Stimulated activated CD4-positive, alpha-beta T cell treated with anti-CD3 and anti-CD28 coated beads, Interleukin-1b, Interleukin-23, amount 100 ng/mL, for 24 hours (primary cell): Measurements from ENCODE around the gene BDKRB2.

Experiments used
- DNase-seq, 4 experiments: peaks; one replicate each; pipeline ENCODE4 v3.0.0-alpha.2; 2020; ENCODE audit warnings: low read depth in 4 of 4, low spot score in 1 of 4

BDKRB2 gene

GRCh38 chr14:96197969-96198368 lies 6.7 kb upstream of the BDKRB2 start:
- DNase-seq = no peak

DNA sequence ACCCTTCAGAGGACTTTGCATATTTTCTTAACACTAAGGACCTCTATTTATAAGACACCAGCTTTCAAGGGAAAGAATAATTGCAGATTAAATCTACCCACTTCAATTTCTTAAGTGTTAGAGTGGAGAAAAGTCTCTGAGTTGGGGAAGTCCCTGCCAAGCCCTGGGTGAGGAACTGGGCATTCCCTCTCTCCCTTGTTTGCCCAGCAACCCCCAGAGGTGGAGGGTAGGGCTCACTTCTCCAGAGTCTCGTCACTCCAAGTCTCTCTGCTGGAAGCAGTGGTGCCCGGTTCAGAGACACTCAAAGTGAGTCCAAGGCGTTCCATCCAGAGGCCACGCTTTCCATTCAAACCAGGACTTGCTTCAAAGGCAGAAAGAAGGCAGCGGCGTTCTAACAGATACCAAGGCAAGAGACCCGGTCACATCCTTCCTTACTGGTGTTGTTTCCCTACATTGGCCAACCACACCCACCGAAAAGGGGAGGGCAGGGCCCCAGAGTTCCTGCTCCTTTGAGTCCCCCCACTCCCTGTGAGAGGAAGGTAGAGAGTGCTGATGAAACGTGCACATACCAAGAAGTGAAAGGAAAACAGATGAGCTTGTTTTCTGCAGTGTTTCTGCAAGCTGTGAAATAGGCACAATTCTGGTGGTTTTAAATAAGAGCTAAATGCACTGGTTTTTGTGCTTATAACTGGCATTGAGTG lies 6.1 kb upstream of the BDKRB2 start:
- no peak for DNase-seq

DNA sequence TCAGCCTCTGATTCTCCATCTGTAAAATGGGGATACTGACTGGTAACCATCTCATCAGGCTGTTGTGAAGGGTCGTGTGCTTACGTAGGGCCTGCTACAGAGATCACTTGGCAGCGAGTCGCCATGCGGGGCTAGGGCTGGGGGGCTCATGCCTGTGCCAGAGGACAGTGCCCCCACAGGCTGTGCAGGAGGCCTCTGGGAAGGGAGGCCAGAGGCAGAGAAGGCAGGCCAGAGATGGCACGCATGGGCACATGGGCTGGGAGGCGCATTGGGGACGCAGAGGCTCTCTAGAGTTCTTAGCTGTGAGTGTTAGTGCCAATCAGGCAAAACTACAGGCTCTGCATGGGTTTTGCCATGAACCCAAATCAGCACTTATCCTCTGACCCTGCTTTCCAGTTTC lies 3.5 kb upstream of the BDKRB2 start:
- DNase-seq = no peak

- no peak for DNase-seq
Observed at GRCh38 chr14:96201965-96202364, 2.7 kb upstream of the BDKRB2 start.

- no peak for DNase-seq
Observed at GRCh38 chr14:96202441-96203094, 2.1 kb upstream of the BDKRB2 start.

- DNase-seq = no peak
Observed at GRCh38 chr14:96203116-96203515, 1.5 kb upstream of the BDKRB2 start.

GRCh38 chr14:96203635-96204034 lies 1.0 kb upstream of the BDKRB2 start:
- no peak for DNase-seq

DNA sequence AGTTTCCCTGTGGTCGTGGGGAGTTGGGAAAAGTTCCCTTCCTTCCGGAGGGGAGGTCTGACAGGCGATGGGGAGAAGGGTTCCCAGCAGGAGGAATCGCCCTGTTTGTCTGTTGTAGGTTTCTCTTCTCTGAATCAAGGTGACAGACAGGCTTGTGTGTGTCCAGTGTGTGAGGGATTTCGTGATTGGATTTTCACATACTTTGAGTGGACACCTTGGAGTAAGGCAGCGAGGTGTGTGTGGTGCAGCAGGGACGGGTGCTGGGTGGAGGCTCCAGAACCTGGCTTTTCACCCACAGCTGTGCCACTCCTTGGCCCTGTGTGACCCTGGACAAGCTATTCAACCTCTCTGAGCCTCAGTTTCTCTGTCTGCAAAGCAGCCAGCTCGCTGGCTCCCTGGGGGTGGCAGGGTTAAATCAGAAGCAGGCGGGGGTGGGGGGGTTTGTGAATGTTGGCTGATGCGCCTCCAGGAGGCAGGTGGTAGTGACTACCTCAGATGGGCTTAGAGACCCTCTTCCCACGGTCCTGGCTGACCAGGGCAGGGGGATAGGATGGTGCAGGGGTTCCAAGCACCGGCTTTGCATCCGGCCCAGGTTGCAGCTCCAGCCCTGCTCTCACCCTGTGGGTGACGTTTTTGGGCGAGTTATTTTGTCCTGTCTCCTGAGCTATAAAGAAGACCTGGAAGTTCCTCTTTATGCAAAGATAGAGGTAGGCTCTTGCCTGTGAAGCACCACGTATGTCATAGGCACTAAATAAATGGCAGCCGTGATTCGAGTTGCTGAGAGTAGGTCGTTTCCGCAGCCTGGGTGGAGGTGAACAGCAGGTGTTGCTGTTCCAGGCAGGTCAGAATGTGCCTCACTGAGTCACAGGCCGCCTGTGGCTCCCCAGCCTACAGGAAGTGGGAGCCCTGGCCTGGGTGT lies 679 bp downstream of the BDKRB2 start:
- DNase-seq = no peak

DNA sequence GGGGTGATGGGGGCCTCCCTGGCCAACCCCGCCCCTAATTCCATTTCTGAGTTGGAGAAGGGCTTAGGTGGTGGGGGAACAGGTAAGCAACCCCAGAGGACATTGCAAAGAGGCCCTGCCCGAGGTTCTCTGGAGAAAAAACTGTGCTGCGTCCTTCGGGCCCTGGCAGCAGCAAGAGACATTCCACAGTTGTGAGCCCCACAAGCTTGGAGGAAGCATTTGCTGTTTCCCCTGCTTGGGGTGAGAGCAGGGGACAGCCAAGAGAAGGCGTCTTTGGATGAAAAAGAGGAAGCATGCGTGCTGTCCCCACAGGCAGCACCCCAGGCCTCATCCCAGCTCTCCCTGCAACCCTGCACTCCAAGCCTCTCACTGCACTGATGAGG lies 1.3 kb downstream of the BDKRB2 start:
- DNase-seq = no peak

GRCh38 chr14:96206461-96206860 lies 1.8 kb downstream of the BDKRB2 start:
- no peak for DNase-seq

DNA sequence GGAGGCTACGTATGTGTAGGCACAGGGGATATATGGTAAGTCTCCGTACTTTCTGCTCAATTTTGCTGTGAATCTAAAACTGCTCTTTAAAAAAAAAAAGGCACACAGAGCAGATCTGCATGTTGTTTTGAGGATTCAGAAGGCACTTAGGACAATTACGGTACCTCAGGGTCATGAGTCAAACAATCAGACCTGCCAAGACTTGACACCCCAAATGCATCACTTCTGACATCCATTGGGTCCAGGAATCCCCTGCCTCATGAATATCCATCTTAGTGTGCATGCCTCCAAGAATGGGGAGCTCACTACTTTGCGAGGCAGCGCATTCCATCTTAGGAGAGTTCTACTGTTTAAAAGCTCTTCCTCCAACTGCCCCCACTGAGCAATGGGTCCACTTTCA lies 3.0 kb downstream of the BDKRB2 start:
- DNase-seq = no peak

DNA sequence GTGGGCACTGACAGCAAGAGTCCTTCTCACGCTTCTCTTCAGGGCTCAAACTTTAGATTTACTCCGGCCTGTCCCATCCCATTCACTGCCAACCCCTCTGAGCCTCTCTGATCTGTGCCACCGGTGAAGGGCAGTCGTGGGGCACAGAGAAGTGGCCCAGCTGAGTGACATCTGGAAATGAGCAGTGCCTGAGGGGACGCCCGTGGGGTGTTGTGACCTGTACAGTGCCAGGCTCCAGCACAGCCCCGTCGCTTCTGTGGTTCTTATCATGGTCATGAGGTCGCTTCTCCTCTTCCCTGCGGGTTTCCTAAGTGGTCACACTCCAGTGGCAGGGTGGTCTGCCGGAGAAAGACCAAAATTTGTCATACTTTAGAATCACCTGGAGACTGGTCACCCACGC lies 4.1 kb downstream of the BDKRB2 start:
- no peak for DNase-seq

GRCh38 chr14:96212140-96212539 lies 7.5 kb downstream of the BDKRB2 start:
- DNase-seq = no peak

- no peak for DNase-seq
Observed at GRCh38 chr14:96212896-96213295, 8.3 kb downstream of the BDKRB2 start.

GRCh38 chr14:96213871-96214465 lies 9.3 kb downstream of the BDKRB2 start:
- DNase-seq = no peak

DNA sequence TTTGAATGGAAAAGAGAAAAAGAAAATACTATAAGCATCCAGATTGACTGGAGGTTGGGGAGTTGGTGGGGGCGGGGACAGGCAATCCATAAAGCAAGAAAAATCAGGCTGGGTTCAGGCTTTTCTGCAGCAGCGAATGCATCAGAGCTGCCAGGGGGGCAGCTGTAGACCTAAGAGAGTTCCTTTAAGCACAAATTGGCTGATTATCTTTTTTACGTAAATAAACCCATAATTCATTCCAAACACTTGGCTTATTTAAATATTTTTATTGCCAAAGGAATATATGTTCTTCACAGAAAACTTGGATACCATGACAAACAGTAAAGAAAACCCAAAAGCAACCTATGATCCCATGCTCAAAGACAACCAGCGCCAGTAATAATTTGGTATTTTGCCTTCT lies 10.2 kb downstream of the BDKRB2 start:
- no peak for DNase-seq

GRCh38 chr14:96215452-96216244 lies 11.0 kb downstream of the BDKRB2 start:
- DNase-seq = no peak

DNA sequence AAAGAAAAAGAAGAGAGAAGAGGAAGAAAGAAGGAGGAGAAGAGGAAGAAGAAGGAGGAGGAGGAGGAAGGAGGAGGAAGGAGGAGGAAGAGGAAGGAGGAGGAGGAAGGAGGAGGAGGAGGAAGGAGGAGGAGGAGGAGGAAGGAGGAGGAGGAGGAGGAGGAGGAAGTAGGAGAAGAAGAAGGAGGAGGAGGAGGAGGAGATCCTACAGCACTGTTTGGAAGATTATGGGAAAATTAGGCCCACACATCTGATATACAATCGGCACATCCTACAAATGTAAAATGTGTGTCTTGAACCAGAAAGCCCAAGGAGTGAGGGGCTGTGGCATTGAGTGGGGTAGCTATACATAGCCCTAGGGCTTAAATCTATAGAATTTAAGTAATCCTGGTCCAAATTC lies 12.0 kb downstream of the BDKRB2 start:
- DNase-seq = no peak

DNA sequence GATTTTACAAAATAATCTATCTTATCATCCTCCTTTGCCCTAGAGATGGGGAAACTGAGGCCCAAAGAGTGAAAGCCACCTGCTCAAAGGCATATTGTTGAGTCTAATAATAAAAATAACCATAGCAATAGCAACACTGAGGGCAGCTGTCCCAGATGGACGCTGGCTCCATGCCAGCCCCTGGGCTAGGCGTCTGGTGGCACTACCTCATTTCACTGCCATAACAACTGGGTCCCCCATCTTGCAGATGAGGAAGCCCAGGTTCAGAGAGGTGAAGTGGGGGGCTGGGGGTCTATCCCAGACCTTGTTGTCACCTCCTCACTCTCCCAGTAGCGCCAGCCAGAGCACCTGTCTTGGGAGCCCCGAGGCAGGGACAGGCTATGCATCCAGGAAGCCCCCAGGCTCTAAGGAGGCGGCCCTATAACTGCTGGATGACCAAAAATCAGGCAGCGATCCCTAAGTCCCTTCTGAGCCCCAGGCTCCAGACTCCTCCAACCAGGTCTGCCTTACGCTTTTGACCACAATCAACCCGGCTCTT lies 12.8 kb downstream of the BDKRB2 start:
- no peak for DNase-seq

GRCh38 chr14:96221109-96221650 lies 16.5 kb downstream of the BDKRB2 start:
- DNase-seq = no peak
